Activated CD8-positive, alpha-beta T cell treated with anti-CD3 and anti-CD28 coated beads for 36 hours (primary cell): ENCODE results near the gene LENEP. TPM values are rescaled to one million over a fixed set of nuclear protein-coding genes. Genes with fewer than 3 reads are reported as not detected.

Source experiments
- ATAC-seq: fragments of 200-7000 bp; cut with Tn5 transposase; one replicate; pipeline ENCODE4 v1.10.0; 2021; ENCODE audit warnings: mild to moderate bottlenecking, moderate library complexity
- CTCF ChIA-PET: fragments of 350-600 bp; sonication (Branson Sonifier 250); formaldehyde crosslinking; loops from one replicate; lab custom pipeline; 2021; ENCODE audit warnings: antibody characterized with exemption; lab: Charles Lee
- POLR2A ChIA-PET: fragments of 350-600 bp; sonication (Branson Sonifier 250); formaldehyde crosslinking; loops from one replicate; lab custom pipeline; 2021; ENCODE audit warnings: antibody characterized with exemption; lab: Charles Lee
- DNase-seq: peaks from one replicate; pipeline ENCODE4 v3.0.0-alpha.2; 2020
- H3K27ac Mint-ChIP-seq: one replicate; pipeline ENCODE4 v1.8.0; 2021; ENCODE audit warnings: mild to moderate bottlenecking, mixed read lengths
- H3K27me3 Mint-ChIP-seq: one replicate; pipeline ENCODE4 v1.8.0; 2021; ENCODE audit warnings: mixed read lengths
- H3K36me3 Mint-ChIP-seq: one replicate; pipeline ENCODE4 v1.8.0; 2021; ENCODE audit warnings: low read depth, mixed read lengths
- H3K4me1 Mint-ChIP-seq: one replicate; pipeline ENCODE4 v1.8.0; 2021; ENCODE audit warnings: low read depth, mixed read lengths
- H3K4me3 Mint-ChIP-seq: one replicate; pipeline ENCODE4 v1.8.0; 2021; ENCODE audit warnings: mild to moderate bottlenecking, moderate library complexity, mixed read lengths
- H3K9me3 Mint-ChIP-seq: one replicate; pipeline ENCODE4 v1.8.0; 2021; ENCODE audit warnings: mixed read lengths
- intact Hi-C: fragments of 100-400 bp; cut with micrococcal nuclease; formaldehyde crosslinking; loops from one replicate; pipeline ENCODE4 v1.10.0; 2022
- total RNA-seq, 2 experiments: library from RNA; stranded (reverse); gene quantifications; one replicate each; pipeline ENCODE4 v1.2.3, GENCODE V29; 2021
- TF ChIP-seq, protein P1 (sequence below): fragments of 200-600 bp; IDR thresholded peaks from one replicate; pipeline ENCODE4 v1.8.0; 2022; ENCODE audit warnings: antibody characterized with exemption, mild to moderate bottlenecking

Gene LENEP
- total RNA-seq, 2 experiments from 2014 or later = not detected

DNA sequence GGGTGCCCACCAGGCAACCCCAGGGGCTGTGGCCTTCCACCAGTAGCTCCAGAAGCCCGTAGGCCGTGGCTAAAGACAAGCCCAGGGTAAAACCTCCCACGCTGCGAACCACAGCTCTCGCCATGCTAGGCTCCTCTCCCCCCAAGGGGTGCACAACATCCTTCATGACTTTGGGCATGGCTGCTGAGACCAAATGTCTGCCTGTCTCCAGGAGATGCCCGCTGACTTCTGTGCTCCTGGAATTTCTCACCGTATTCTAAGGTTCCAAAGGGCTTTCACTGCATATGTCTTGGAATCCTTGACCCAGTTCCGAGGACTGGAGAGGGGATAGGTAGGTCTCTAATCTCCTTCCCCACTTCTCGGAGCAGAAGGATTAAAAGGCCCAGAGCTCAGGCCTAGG, 40.1 kb downstream of the LENEP start, which contains the start of the genes DCST1 and DCST2:
TSS of gene DCST1 (plus strand) at position 301 of the 400 bp plus-strand sequence. CDS start 213 bp downstream, outside the sequence.
TSS of gene DCST2 (minus strand) at position 258 of the 400 bp plus-strand sequence. CDS start at position 178, 80 bp downstream.
- Mint-ChIP-seq H3K27ac (no peak within 1 kb of the TSS), H3K36me3 (no peaks in the 10 kb centered on the region), H3K27me3 (peaks cover 5% of the 10 kb centered on the region), H3K9me3 (no peaks in the 10 kb centered on the region), H3K4me3 (no peak within 1 kb of the TSS), H3K4me1 (no peaks in the 10 kb centered on the region)
- ChIA-PET POLR2A (no interaction called here), CTCF (interaction anchor here (1.1 to 1.7 kb wide), 2 partner anchors 26 to 52 kb away, joined by 3 to 6 read pairs; no protein-coding TSS in a partner anchor)
- TF ChIP-seq, protein P1, sequence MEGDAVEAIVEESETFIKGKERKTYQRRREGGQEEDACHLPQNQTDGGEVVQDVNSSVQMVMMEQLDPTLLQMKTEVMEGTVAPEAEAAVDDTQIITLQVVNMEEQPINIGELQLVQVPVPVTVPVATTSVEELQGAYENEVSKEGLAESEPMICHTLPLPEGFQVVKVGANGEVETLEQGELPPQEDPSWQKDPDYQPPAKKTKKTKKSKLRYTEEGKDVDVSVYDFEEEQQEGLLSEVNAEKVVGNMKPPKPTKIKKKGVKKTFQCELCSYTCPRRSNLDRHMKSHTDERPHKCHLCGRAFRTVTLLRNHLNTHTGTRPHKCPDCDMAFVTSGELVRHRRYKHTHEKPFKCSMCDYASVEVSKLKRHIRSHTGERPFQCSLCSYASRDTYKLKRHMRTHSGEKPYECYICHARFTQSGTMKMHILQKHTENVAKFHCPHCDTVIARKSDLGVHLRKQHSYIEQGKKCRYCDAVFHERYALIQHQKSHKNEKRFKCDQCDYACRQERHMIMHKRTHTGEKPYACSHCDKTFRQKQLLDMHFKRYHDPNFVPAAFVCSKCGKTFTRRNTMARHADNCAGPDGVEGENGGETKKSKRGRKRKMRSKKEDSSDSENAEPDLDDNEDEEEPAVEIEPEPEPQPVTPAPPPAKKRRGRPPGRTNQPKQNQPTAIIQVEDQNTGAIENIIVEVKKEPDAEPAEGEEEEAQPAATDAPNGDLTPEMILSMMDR = no peak
- DNase-seq = no peak
- intact Hi-C loops = no loop called here
- ATAC-seq = no peak

DNA sequence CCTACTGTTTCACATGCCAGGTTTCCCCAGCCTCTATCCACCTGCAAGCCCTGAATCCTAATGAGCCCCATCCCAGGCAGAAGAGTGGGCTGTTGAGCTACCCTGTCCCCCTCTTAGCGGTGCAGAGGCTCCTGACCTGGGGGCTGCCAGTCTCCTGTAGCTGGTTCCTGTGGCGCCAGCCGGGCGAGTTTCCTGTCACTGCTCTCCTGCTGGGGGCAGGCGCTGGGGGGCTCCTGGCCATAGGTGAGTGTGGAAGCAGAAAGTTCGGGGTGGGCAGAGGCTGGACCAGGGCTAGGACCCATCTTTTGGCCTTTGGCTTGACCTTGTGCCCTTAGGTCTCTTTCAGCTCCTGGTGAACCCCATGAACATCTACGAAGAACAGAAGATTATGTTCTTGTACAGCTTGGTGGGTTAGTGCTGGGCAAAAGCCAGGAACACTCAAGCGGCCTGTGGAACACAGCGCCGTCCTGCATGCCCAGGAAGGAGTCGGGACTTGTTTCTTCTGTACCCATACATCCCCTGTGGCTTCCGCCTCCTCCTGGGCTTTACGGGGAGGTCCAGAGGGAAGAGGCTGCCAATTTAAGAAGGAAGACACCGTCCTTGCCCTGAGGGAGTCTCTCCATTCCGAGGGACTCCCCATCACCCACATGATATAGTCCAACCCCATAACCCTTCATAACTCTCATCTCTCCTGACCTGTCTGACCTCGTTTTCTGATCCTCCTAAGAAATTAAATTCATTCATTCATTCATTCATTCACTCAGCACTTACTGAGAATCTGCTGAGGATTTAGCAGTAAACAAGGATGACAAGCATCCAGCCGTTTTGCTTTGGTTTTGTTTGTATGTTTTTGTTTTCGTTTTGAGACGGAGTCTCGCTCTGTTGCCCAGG, 41.2 kb downstream of the LENEP start:
- intact Hi-C loops = no loop called here
- Mint-ChIP-seq H3K4me3 (no peak overlapping the region), H3K27ac (no peak overlapping the region), H3K4me1 (no peaks in the 10 kb centered on the region), H3K9me3 (no peaks in the 10 kb centered on the region), H3K36me3 (no peaks in the 10 kb centered on the region), H3K27me3 (peaks cover 5% of the 10 kb centered on the region)
- TF ChIP-seq, protein P1 = no peak
- no peak for ATAC-seq
- ChIA-PET POLR2A (no interaction called here), CTCF (interaction anchor here (1.4 to 1.7 kb wide), 2 partner anchors 10 to 51 kb away, joined by 6 to 7 read pairs; no protein-coding TSS in a partner anchor)
- no peak for DNase-seq

DNA sequence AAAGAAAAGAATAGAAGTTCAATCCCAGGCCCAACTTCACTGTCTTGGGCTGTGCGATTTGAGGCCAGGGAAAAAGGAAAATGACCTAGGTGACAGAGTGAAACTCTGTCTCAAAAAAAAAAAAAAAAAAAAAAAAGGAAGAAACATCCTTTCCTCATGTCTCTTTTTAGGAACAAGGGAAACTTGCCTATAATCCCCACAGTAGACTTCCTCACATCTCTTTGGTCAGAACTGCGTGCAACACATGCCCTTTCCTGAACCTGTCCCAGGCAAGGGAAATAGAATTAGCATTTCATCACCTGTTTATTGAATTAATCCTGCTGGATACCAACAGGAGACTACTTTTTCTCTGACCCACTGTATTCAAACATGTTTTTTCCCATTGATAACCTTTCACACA, 42.5 kb downstream of the LENEP start:
- H3K4me3 Mint-ChIP-seq = no peak overlapping the region
- H3K27me3 Mint-ChIP-seq = peaks cover 5% of the 10 kb centered on the region
- CTCF ChIA-PET = interaction anchor here (0.7 to 1.4 kb wide), 2 partner anchors 9 to 67 kb away, joined by 3 to 7 read pairs; no protein-coding TSS in a partner anchor
- no peak overlapping the region for H3K27ac Mint-ChIP-seq
- ATAC-seq (no peak), DNase-seq (no peak)
- H3K9me3 Mint-ChIP-seq = no peaks in the 10 kb centered on the region
- TF ChIP-seq, protein P1 = no peak
- intact Hi-C loops = no loop called here
- POLR2A ChIA-PET = no interaction called here
- no peaks in the 10 kb centered on the region for H3K36me3 Mint-ChIP-seq
- H3K4me1 Mint-ChIP-seq = no peaks in the 10 kb centered on the region

DNA sequence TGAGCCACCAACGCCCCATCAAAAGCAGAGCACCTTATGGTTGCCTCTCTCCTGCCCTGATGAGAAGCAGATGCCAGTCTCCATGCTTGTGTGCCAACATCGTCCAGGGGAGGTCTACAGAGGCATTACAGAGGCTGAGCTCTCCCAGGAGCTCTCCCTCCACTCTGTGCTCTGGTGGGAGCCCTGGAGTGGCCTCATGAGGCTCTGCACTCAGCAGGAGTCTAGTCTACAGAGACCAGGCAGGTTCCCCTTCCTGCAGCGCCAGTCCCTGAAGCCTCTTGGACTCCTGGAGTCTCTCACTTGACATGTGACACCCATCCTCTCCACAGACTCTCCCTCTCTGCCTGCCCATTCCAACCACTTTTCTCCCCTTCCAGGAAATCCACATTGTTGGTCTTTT, 43.7 kb downstream of the LENEP start:
- no peak overlapping the region for H3K4me3 Mint-ChIP-seq
- ChIA-PET CTCF (interaction anchor here (1.2 to 2.5 kb wide), 3 partner anchors 15 to 24 kb away, joined by 3 to 7 read pairs (median 5); no protein-coding TSS in a partner anchor), POLR2A (no interaction called here)
- no peaks in the 10 kb centered on the region for H3K9me3 Mint-ChIP-seq
- no peaks in the 10 kb centered on the region for H3K36me3 Mint-ChIP-seq
- TF ChIP-seq, protein P1 = no peak
- H3K27me3 Mint-ChIP-seq = peaks cover 5% of the 10 kb centered on the region
- ATAC-seq (no peak), DNase-seq (no peak)
- intact Hi-C loops = no loop called here
- H3K4me1 Mint-ChIP-seq = no peaks in the 10 kb centered on the region
- no peak overlapping the region for H3K27ac Mint-ChIP-seq
